Activated CD4-positive, CD25-positive, alpha-beta regulatory T cell treated with anti-CD3 and anti-CD28 coated beads, Interleukin-2, amount 50 U/mL, for 72 hours (primary cell): Measurements from ENCODE around the gene GLIS2.
"Not testable (repeated sequence)": the region's sequence is repeated elsewhere in the genome, so short reads cannot be mapped to it uniquely, and the experiment has no call there.

ENCODE experiments used
- DNase-seq: peaks from one replicate; pipeline ENCODE4 v3.0.0; 2021

GLIS2 gene

DNA sequence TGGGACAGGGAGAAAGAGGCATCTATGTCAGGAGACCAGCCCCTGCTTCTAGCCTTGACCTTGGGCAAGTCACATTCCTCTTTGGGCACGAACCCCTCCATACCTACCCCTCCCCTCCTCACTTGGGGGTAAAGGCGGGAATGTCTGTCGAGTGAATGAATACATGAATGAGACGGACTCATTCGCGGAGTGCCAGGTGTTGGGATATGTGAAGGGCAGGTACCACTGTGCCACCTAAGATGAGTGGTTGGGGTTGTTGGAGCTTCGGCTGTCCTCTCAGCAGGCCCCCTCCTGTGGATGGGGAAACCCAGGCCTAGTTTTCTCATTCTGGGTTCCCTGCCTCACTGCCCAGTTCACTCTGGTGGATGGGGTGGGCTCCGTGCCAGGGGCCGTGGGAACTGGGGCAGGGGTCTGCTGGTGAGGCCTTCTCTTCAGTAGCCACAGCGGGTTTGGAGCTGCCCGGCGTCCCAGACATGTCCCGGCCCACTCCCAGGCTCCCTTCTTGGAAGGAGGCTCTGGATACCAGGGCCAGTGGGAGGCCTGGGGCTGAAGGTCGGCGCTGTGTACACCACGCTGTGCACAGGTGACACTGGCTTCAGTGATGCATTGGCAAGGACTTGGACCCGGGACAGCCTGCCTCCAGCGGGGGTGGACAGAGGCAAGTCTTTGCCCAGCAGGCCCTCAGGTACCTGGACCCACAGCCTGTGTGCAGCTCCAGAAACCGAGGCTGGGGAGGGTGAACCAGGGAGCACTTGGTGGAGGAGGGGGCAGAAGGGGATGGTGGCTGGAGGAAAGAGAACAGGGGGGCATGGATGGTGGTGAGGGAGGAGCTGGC is 5.6 kb downstream of the GLIS2 start:
- no peak for DNase-seq

- no peak for DNase-seq
Measured at GRCh38 chr16:4322121-4323052, 6.5 kb downstream of the GLIS2 start.

- DNase-seq = no peak
Measured at GRCh38 chr16:4323071-4323844, 7.4 kb downstream of the GLIS2 start.

- DNase-seq = no peak
Measured at GRCh38 chr16:4323845-4324488, 8.1 kb downstream of the GLIS2 start.

DNA sequence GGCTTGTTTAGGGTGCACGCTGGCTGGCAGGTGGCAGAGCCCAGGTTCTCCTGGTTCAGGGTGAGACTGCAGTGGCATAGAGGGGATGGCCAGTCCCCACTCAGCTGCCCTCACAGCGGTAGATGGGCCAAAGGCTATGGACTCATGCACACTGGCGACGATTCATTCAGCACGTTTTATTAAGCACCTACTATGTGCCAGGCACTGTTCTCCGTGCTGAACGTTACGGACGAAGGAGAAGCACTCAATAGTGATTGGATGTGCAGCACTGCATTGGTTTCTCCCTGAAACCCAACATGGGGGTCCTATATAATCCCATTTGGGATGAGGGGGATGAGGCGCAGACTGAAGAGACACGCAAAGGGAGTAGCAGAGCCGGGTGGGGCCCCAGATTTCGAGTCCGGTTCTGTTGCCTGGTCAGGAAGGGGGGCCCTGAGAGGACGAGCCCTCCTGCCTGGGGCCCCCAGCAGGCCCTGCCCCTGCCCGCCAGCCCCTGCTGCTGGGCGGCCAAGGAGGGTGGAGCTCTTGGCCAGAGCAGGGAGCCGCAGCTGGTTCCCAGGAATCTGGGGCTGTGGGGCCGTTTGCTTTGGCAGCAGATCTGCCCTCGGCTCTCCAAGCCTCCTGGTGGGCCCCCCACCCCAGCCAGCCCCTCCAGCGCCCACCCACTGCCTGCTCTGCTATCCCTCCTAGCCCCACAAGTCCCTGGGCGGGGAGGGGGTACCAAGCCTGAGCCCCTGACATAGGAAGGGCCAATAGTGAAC is 8.8 kb downstream of the GLIS2 start:
- no peak for DNase-seq

GRCh38 chr16:4325253-4325758 is 9.4 kb downstream of the GLIS2 start:
- no peak for DNase-seq

GRCh38 chr16:4327386-4328045 is 11.6 kb downstream of the GLIS2 start:
- no peak for DNase-seq

GRCh38 chr16:4328046-4328781 is 12.3 kb downstream of the GLIS2 start:
- DNase-seq = no peak

GRCh38 chr16:4328782-4329775 is 13.2 kb downstream of the GLIS2 start:
- DNase-seq = no peak

- peak; percentile 82 for DNase-seq
Measured at GRCh38 chr16:4330277-4330874, 14.5 kb downstream of the GLIS2 start.

GRCh38 chr16:4332083-4332482 is 16.2 kb downstream of the GLIS2 start:
- no peak for DNase-seq

- DNase-seq = no peak
Measured at GRCh38 chr16:4332623-4333307, 16.9 kb downstream of the GLIS2 start.

DNA sequence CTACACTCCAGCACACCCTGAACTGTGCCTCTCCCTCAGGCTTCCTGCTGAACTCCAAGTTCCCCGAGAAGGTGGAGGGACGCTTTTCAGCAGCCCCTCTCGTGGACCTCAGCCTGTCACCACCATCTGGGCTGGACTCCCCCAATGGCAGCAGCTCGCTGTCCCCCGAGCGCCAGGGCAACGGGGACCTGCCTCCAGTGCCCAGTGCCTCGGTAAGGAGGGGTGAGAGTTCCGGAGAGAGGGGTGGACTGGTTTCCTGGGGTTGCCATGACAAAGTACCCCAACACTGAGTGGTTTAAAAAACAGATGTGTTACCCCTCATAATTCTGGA is 17.4 kb downstream of the GLIS2 start:
- no peak for DNase-seq

GRCh38 chr16:4333714-4334113 is 17.8 kb downstream of the GLIS2 start:
- DNase-seq = not testable (repeated sequence)

GRCh38 chr16:4334724-4335495 is 19.0 kb downstream of the GLIS2 start:
- DNase-seq = no peak

DNA sequence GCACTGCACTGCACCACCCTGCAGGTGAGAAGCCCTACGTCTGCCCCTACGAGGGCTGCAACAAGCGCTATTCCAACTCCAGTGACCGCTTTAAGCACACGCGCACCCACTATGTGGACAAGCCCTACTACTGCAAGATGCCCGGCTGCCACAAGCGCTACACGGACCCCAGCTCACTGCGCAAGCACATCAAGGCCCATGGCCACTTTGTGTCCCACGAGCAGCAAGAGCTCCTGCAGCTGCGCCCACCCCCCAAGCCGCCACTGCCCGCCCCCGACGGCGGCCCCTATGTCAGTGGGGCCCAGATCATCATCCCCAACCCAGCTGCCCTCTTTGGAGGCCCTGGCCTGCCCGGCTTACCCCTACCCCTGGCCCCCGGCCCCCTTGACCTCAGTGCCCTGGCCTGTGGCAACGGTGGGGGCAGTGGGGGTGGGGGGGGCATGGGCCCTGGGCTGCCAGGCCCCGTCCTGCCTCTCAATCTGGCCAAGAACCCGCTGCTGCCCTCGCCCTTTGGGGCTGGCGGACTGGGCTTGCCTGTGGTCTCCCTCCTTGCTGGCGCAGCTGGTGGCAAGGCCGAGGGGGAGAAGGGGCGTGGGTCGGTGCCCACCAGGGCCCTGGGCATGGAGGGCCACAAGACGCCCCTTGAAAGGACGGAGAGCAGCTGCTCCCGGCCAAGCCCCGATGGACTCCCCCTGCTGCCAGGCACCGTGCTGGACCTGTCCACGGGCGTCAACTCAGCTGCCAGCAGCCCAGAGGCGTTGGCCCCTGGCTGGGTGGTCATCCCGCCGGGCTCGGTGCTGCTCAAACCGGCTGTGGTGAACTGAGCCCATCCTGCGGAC is 21.1 kb downstream of the GLIS2 start:
- DNase-seq = no peak
